DND-41 (cell line): ENCODE data around the gene DOP1A.

ENCODE experiments used
- EZH2 ChIP-seq: IDR thresholded peaks from 3 replicates; pipeline ENCODE4 v1.6.1; 2012; ENCODE audit warnings: borderline replicate concordance, low read depth, mild to moderate bottlenecking, moderate library complexity, low read length, inconsistent platforms; ENCODE audit not compliant: severe bottlenecking
- TF ChIP-seq, protein P1 (sequence below): IDR thresholded peaks from 2 replicates; pipeline ENCODE4 v1.5.1; 2012; ENCODE audit warnings: borderline replicate concordance, low read length, moderate library complexity, mild to moderate bottlenecking; ENCODE audit not compliant: poor library complexity, severe bottlenecking; ENCODE audit errors: extremely low read depth

DNA sequence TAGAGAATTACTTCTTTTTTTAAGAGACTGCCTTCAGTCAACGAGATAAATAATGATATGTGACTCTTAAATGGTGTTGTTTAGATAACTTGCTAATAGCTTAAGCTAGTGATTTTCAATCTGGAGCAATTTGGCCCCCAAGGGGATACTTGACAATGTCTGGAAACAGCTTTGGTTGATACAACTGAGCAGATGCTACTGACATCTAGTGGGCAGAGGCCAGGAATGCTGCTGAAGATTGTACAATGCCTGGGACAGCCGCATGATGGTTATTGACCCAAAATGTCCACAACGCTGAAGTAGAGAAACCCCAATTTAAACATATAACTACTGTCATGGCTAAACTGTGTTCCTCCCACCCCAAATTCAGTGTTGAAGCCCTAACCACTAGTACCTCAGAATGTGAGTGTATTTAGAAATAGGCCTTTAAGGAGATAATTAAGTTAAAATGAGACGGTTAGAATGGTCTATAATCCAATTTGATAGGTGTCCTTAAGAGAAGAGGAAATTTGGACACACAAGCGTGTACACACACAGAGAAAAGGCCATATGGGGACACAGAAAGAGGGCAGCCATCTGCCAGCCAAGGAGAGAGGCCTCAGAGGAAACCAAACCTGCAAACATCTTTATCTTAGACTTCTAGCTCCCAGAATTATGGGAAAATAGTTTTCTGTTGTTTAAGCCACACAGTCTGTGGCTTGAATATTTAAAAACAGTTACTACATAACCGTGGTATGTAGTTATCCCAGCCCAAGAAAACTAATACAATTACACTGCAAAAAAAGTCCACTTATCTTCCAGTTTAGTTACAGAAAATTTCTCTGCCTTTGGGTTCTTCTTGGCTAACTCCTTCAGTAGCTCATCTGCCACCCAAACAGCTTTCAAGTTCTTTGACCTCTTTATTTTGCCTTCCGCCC, 147.9 kb downstream of the DOP1A start:
- TF ChIP-seq, protein P1, sequence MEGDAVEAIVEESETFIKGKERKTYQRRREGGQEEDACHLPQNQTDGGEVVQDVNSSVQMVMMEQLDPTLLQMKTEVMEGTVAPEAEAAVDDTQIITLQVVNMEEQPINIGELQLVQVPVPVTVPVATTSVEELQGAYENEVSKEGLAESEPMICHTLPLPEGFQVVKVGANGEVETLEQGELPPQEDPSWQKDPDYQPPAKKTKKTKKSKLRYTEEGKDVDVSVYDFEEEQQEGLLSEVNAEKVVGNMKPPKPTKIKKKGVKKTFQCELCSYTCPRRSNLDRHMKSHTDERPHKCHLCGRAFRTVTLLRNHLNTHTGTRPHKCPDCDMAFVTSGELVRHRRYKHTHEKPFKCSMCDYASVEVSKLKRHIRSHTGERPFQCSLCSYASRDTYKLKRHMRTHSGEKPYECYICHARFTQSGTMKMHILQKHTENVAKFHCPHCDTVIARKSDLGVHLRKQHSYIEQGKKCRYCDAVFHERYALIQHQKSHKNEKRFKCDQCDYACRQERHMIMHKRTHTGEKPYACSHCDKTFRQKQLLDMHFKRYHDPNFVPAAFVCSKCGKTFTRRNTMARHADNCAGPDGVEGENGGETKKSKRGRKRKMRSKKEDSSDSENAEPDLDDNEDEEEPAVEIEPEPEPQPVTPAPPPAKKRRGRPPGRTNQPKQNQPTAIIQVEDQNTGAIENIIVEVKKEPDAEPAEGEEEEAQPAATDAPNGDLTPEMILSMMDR, result peak; percentile 86
- no peak for TF ChIP-seq EZH2
